A673 (cell line): ENCODE measurements around the gene ZNF709. TPM values are rescaled to one million over a fixed set of nuclear protein-coding genes. Genes with fewer than 3 reads are reported as not detected.
"Not testable (repeated sequence)": the region's sequence is repeated elsewhere in the genome, so short reads cannot be mapped to it uniquely, and the experiment has no call there.

Experiments
- BruUV-seq: library from RNA; stranded (reverse); fragments of 400-500 nt; replicated peaks from 2 replicates; lab custom pipeline; 2021; lab: Mats Ljungman, UMichigan
- CTCF ChIA-PET: fragments of 300-600 bp; sonication (Branson Sonifier 250); formaldehyde crosslinking; loops from one replicate; lab custom pipeline; 2022; ENCODE audit warnings: antibody characterized with exemption; lab: Charles Lee
- POLR2A ChIA-PET: fragments of 300-600 bp; sonication (Branson Sonifier 250); formaldehyde crosslinking; loops from one replicate; lab custom pipeline; 2022; ENCODE audit warnings: antibody characterized with exemption; ENCODE audit not compliant: low non-redundant PET; lab: Charles Lee
- DNase-seq: peaks from one replicate; pipeline ENCODE4 v3.0.0-alpha.2; 2015; ENCODE audit warnings: low spot score
- H3K27ac ChIP-seq: fragments of 200-600 bp; sonication (generic); 2 replicates; pipeline ENCODE4 v1.5.1; 2016; ENCODE audit warnings: mixed run types, low read depth, mild to moderate bottlenecking, mixed read lengths, antibody characterized with exemption, low read length; ENCODE audit not compliant: poor library complexity, severe bottlenecking
- H3K27me3 ChIP-seq: fragments of 200-600 bp; sonication (generic); replicated peaks from 2 replicates; pipeline ENCODE4 v1.6.1; 2017; ENCODE audit warnings: mixed run types, low read depth, mild to moderate bottlenecking, mixed read lengths, antibody characterized with exemption, low read length; ENCODE audit not compliant: insufficient read depth, poor library complexity
- H3K36me3 ChIP-seq: fragments of 200-600 bp; sonication (generic); 2 replicates; pipeline ENCODE4 v1.6.1; 2016; ENCODE audit warnings: mixed run types, mild to moderate bottlenecking, mixed read lengths, antibody characterized with exemption, low read length; ENCODE audit not compliant: insufficient read depth, poor library complexity, severe bottlenecking
- H3K4me1 ChIP-seq: fragments of 200-600 bp; sonication (generic); 2 replicates; pipeline ENCODE4 v1.6.1; 2017; ENCODE audit warnings: mixed run types, mild to moderate bottlenecking, mixed read lengths, antibody characterized with exemption, low read length; ENCODE audit not compliant: insufficient read depth, poor library complexity, severe bottlenecking
- H3K4me3 ChIP-seq: fragments of 200-600 bp; sonication (generic); 2 replicates; pipeline ENCODE4 v1.5.1; 2016; ENCODE audit warnings: low read depth, mixed run types, mild to moderate bottlenecking, mixed read lengths, low read length; ENCODE audit not compliant: poor library complexity, severe bottlenecking
- H3K9me3 ChIP-seq: fragments of 200-600 bp; sonication (generic); 2 replicates; pipeline ENCODE4 v1.6.1; 2016; ENCODE audit warnings: mixed run types, low read depth, mild to moderate bottlenecking, mixed read lengths, antibody characterized with exemption, low read length; ENCODE audit not compliant: poor library complexity, severe bottlenecking
- EZH2 ChIP-seq: fragments of 200-600 bp; sonication (generic); IDR thresholded peaks from 2 replicates; pipeline ENCODE4 v1.6.1; 2017; ENCODE audit warnings: borderline replicate concordance, low read depth, mild to moderate bottlenecking, mixed read lengths, antibody characterized with exemption, low read length; ENCODE audit not compliant: poor library complexity, severe bottlenecking
- intact Hi-C: fragments of 100-400 bp; cut with micrococcal nuclease; formaldehyde crosslinking; loops from one replicate; pipeline ENCODE4 v1.10.0; 2022; ENCODE audit not compliant: unreplicated experiment
- total RNA-seq: library from RNA; stranded (reverse); gene quantifications from 2 replicates; pipeline ENCODE4 v1.2.3, GENCODE V29; 2021
- TF ChIP-seq, protein P1 (sequence below): fragments of 300-800, 200-600 bp; sonication (generic); conservative IDR thresholded peaks from 2 replicates; pipeline ENCODE4 v1.5.1; 2017; ENCODE audit warnings: low read depth, mild to moderate bottlenecking, antibody characterized with exemption, low read length, moderate library complexity, mixed read lengths

Gene ZNF709
- total RNA-seq, 1 experiment from 2014 or later = 3.6 TPM

DNA sequence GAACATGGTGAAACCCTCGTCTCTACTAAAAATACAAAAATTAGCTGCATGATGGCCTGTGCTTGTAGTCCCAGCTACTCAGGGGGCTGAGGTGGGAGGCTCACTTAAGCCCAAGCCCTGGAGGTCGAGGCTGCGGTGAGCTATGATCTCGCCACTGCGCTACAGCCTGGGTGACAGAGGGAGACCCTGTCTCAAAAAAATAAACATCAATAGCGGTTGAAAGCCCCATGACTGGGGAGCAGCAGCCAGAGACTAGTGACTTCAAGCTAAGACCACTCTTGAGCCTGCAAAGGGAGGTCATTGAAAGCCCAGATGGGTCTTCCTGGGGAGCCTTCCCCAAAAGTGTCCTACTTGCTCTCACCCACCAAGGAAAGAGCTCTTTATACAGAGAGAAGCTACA lies 11.9 kb upstream of the ZNF709 start:
- no peak overlapping the region for H3K4me3 ChIP-seq
- intact Hi-C loops = no loop called here
- no peak overlapping the region for H3K27ac ChIP-seq
- DNase-seq = no peak
- TF ChIP-seq, protein P1, sequence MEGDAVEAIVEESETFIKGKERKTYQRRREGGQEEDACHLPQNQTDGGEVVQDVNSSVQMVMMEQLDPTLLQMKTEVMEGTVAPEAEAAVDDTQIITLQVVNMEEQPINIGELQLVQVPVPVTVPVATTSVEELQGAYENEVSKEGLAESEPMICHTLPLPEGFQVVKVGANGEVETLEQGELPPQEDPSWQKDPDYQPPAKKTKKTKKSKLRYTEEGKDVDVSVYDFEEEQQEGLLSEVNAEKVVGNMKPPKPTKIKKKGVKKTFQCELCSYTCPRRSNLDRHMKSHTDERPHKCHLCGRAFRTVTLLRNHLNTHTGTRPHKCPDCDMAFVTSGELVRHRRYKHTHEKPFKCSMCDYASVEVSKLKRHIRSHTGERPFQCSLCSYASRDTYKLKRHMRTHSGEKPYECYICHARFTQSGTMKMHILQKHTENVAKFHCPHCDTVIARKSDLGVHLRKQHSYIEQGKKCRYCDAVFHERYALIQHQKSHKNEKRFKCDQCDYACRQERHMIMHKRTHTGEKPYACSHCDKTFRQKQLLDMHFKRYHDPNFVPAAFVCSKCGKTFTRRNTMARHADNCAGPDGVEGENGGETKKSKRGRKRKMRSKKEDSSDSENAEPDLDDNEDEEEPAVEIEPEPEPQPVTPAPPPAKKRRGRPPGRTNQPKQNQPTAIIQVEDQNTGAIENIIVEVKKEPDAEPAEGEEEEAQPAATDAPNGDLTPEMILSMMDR = no peak
- TF ChIP-seq EZH2 = no peak
- H3K27me3 ChIP-seq = no peaks in the 10 kb centered on the region
- POLR2A ChIA-PET = no interaction called here
- H3K36me3 ChIP-seq = no peaks in the 10 kb centered on the region
- no TSS peak for BruUV-seq
- H3K4me1 ChIP-seq = no peaks in the 10 kb centered on the region
- H3K9me3 ChIP-seq = peaks cover 3% of the 10 kb centered on the region
- CTCF ChIA-PET = no interaction called here

DNA sequence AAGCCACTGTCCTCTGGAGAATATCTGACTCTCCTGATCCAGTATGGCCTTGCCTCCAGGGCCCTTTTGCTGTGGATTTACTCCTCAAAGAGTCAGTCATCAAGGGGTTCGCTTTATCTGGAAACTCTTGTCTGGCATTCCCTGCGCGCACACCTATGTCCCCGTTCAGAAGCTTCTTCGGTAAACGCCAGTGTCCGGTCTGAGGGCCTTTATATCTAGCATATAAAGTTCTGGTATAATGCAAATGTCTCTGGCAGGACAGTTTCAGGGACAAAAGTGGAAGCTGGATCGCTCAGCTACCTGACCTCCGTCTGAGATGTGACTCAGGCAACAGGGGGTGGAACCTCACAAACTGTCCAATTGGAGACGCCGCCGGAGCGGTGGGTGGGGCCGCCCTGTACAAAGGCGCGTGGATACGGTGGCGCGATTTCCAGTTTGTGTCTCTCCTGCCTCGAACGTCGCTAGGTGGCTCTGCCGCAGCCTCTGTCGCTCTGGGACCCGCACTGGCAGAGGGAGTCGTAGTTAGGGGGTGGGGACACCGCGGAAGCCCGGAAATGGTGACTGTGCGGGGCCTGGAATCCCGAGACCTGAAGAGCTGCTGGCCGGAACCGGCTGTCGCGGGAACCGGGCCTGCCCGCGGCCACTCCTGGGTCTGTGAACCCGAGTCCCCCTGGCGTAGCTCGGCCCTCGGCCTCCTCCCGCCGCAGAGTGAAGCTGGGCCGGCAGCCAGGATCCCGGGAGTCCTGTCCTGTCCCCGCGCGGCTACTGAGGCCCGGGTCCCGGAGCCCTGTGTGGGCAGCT lies 10.6 kb upstream of the ZNF709 start:
- intact Hi-C loops = no loop called here
- peak overlapping the region; percentile 57 for H3K4me3 ChIP-seq
- H3K9me3 ChIP-seq = peaks cover 3% of the 10 kb centered on the region
- CTCF ChIA-PET = interaction anchor here (0.6 kb wide), 1 partner anchor 95 kb away, joined by 4 read pairs; no protein-coding TSS in a partner anchor
- TF ChIP-seq, protein P1 = peak; percentile 78
- TF ChIP-seq EZH2 = no peak
- peak overlapping the region; percentile 92 for H3K27ac ChIP-seq
- H3K36me3 ChIP-seq = no peaks in the 10 kb centered on the region
- H3K27me3 ChIP-seq = no peaks in the 10 kb centered on the region
- peak; percentile 98 for DNase-seq
- no peaks in the 10 kb centered on the region for H3K4me1 ChIP-seq
- no TSS peak for BruUV-seq
- POLR2A ChIA-PET = interaction anchor here (0.5 to 0.6 kb wide), 2 partner anchors 23 to 654 kb away, joined by 3 read pairs; no protein-coding TSS in a partner anchor

DNA sequence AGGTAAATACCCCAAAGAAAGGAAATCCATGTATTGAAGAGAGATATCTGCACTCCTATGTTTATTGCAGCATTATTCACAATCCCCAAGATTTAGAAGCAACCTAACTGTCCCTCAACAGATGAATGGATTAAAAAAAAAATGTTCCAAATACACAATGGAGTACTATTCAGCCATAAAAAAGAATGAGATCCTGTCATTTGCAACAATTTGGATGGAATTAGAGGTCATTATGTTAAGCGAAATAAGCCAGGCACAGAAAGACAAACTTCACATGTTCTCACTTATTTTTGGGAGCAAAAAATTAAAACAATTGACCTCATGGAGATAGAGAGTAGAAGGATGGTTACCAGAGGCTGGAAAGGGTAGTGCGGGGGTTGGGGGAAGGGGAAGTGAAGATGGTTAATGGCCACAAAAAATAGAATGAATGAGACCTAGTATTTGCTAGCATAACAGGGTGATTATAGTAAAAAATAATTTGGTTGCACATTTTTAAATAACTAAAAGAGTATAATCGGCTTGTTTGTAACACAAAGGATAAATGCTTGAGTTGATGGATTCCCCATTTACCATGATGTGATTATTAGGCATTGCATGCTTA lies 9.7 kb upstream of the ZNF709 start:
- intact Hi-C loops = no loop called here
- no peaks in the 10 kb centered on the region for H3K27me3 ChIP-seq
- TF ChIP-seq EZH2 = no peak
- TF ChIP-seq, protein P1 = no peak
- H3K9me3 ChIP-seq = peaks cover 3% of the 10 kb centered on the region
- CTCF ChIA-PET = no interaction called here
- H3K4me3 ChIP-seq = peak overlapping the region; percentile 57
- H3K36me3 ChIP-seq = no peaks in the 10 kb centered on the region
- POLR2A ChIA-PET = interaction anchor here (0.5 kb wide), 1 partner anchor 653 kb away, joined by 3 read pairs; no protein-coding TSS in a partner anchor
- DNase-seq = no peak
- BruUV-seq = no TSS peak
- H3K27ac ChIP-seq = no peak overlapping the region
- no peaks in the 10 kb centered on the region for H3K4me1 ChIP-seq

DNA sequence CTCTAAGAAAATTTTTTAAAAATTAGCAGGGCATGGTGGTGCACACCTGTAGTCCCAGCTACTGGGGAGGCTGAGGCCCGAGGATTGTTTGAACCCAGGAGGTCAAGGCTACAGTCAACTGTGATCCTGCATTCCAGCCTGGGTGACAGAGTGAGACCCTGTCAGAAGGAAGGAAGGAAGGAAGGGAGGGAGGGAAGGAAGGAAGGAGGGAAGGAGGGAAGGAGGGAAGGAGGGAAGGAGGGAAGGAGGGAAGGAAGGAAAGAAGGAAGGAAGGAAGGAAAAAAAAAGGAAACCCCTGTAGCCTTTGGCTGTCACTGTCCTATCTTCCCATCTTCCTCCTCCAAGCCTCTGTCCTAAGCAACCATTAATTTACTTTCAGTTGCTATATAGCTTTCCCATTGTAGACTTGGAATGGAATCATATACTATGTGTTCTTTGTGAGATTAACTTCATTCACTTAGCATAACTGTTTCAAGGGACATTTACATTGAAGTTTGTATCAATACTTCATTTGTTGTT lies 1.7 kb upstream of the ZNF709 start:
- DNase-seq, H3K9me3 ChIP-seq, intact Hi-C loops, CTCF ChIA-PET, POLR2A ChIA-PET, BruUV-seq, H3K27ac ChIP-seq, H3K4me3 ChIP-seq, H3K27me3 ChIP-seq, H3K36me3 ChIP-seq, H3K4me1 ChIP-seq: not testable (repeated sequence)
